IPS-15b (cell line): ENCODE data around the gene MKNK2.

Source experiments
- H3K27me3 ChIP-seq: one replicate; pipeline ENCODE4 v1.6.1; 2013; ENCODE audit warnings: low read length; ENCODE audit not compliant: control insufficient read depth, insufficient read depth
- H3K36me3 ChIP-seq: one replicate; pipeline ENCODE4 v1.6.1; 2013; ENCODE audit warnings: low read length; ENCODE audit not compliant: control insufficient read depth, insufficient read depth
- H3K4me1 ChIP-seq: one replicate; pipeline ENCODE4 v1.6.1; 2013; ENCODE audit warnings: mild to moderate bottlenecking, low read length; ENCODE audit not compliant: control insufficient read depth, insufficient read depth
- H3K4me3 ChIP-seq: one replicate; pipeline ENCODE4 v1.5.1; 2013; ENCODE audit warnings: low read depth, low read length
- H3K9ac ChIP-seq: one replicate; pipeline ENCODE4 v1.6.1; 2013; ENCODE audit warnings: low read depth, mild to moderate bottlenecking, low read length
- H3K9me3 ChIP-seq: one replicate; pipeline ENCODE4 v1.6.1; 2013; ENCODE audit warnings: mild to moderate bottlenecking, low read length; ENCODE audit not compliant: control insufficient read depth, insufficient read depth

MKNK2 gene

GRCh38 chr19:2051773-2052704 lies 995 bp upstream of the MKNK2 start:
- Histone ChIP-seq H3K9me3 (no peaks in the 10 kb centered on the region), H3K4me3 (peak overlapping the region; percentile 60), H3K27me3 (no peaks in the 10 kb centered on the region), H3K9ac (no peak overlapping the region), H3K4me1 (peaks cover 2% of the 10 kb centered on the region), H3K36me3 (peaks cover 15% of the 10 kb centered on the region)

- Histone ChIP-seq H3K4me3 (peak overlapping the region; percentile 79), H3K4me1 (no peaks in the 10 kb centered on the region), H3K9ac (peak overlapping the region; percentile 85), H3K9me3 (no peaks in the 10 kb centered on the region), H3K36me3 (peaks cover 29% of the 10 kb centered on the region), H3K27me3 (no peaks in the 10 kb centered on the region)
Measured at GRCh38 chr19:2050349-2050990, 574 bp downstream of the MKNK2 start.

GRCh38 chr19:2049741-2050348 lies 1.2 kb downstream of the MKNK2 start:
- H3K9ac ChIP-seq, result peak overlapping the region; percentile 85
- H3K36me3 ChIP-seq, result peaks cover 32% of the 10 kb centered on the region
- H3K9me3 ChIP-seq, result no peaks in the 10 kb centered on the region
- peak overlapping the region; percentile 79 for H3K4me3 ChIP-seq
- H3K27me3 ChIP-seq, result no peaks in the 10 kb centered on the region
- H3K4me1 ChIP-seq, result no peaks in the 10 kb centered on the region

- H3K4me1 ChIP-seq, result no peaks in the 10 kb centered on the region
- H3K9me3 ChIP-seq, result no peaks in the 10 kb centered on the region
- H3K36me3 ChIP-seq, result peaks cover 37% of the 10 kb centered on the region
- no peaks in the 10 kb centered on the region for H3K27me3 ChIP-seq
- H3K4me3 ChIP-seq, result peak overlapping the region; percentile 79
- H3K9ac ChIP-seq, result peak overlapping the region; percentile 24
Measured at GRCh38 chr19:2048959-2049740, 1.9 kb downstream of the MKNK2 start.

- no peak overlapping the region for H3K4me3 ChIP-seq
- H3K9ac ChIP-seq, result no peak overlapping the region
- H3K27me3 ChIP-seq, result no peaks in the 10 kb centered on the region
- peaks cover 42% of the 10 kb centered on the region for H3K36me3 ChIP-seq
- no peaks in the 10 kb centered on the region for H3K4me1 ChIP-seq
- H3K9me3 ChIP-seq, result no peaks in the 10 kb centered on the region
Measured at GRCh38 chr19:2048104-2048958, 2.7 kb downstream of the MKNK2 start.

GRCh38 chr19:2047449-2048103 lies 3.5 kb downstream of the MKNK2 start:
- no peaks in the 10 kb centered on the region for H3K27me3 ChIP-seq
- H3K9me3 ChIP-seq, result no peaks in the 10 kb centered on the region
- H3K9ac ChIP-seq, result no peak overlapping the region
- peaks cover 48% of the 10 kb centered on the region for H3K36me3 ChIP-seq
- peaks cover 2% of the 10 kb centered on the region for H3K4me1 ChIP-seq
- no peak overlapping the region for H3K4me3 ChIP-seq

GRCh38 chr19:2047076-2047448 lies 4.0 kb downstream of the MKNK2 start:
- Histone ChIP-seq H3K9ac (no peak overlapping the region), H3K9me3 (no peaks in the 10 kb centered on the region), H3K4me3 (no peak overlapping the region), H3K36me3 (peaks cover 51% of the 10 kb centered on the region), H3K27me3 (no peaks in the 10 kb centered on the region), H3K4me1 (peaks cover 2% of the 10 kb centered on the region)

- no peaks in the 10 kb centered on the region for H3K27me3 ChIP-seq
- peaks cover 57% of the 10 kb centered on the region for H3K36me3 ChIP-seq
- peaks cover 2% of the 10 kb centered on the region for H3K4me1 ChIP-seq
- peak overlapping the region; percentile 3 for H3K9ac ChIP-seq
- H3K9me3 ChIP-seq, result no peaks in the 10 kb centered on the region
- H3K4me3 ChIP-seq, result no peak overlapping the region
Measured at GRCh38 chr19:2046046-2046907, 4.8 kb downstream of the MKNK2 start.

GRCh38 chr19:2045501-2046045 lies 5.5 kb downstream of the MKNK2 start:
- no peaks in the 10 kb centered on the region for H3K9me3 ChIP-seq
- no peak overlapping the region for H3K4me3 ChIP-seq
- peaks cover 64% of the 10 kb centered on the region for H3K36me3 ChIP-seq
- no peaks in the 10 kb centered on the region for H3K27me3 ChIP-seq
- no peak overlapping the region for H3K9ac ChIP-seq
- H3K4me1 ChIP-seq, result peaks cover 2% of the 10 kb centered on the region
